WTC11 (cell line): Measurements from ENCODE around the gene RRAGB.

Experiments
- CREB1 ChIP-seq: sonication (generic); formaldehyde crosslinking; IDR thresholded peaks from 2 replicates; pipeline ENCODE4 v1.8.0; 2023; ENCODE audit warnings: mild to moderate bottlenecking, missing genetic modification reagents
- FOXJ3 ChIP-seq: sonication (generic); formaldehyde crosslinking; IDR thresholded peaks from 2 replicates; pipeline ENCODE4 v1.9.0; 2021; ENCODE audit warnings: missing genetic modification reagents, mild to moderate bottlenecking, borderline replicate concordance
- MAX ChIP-seq: sonication (generic); formaldehyde crosslinking; IDR thresholded peaks from 2 replicates; pipeline ENCODE4 v1.8.0; 2022; ENCODE audit warnings: mild to moderate bottlenecking, missing genetic modification reagents
- TF ChIP-seq, protein P1 (sequence below): fragments of 200-600 bp; IDR thresholded peaks from 2 replicates; pipeline ENCODE4 v1.8.0; 2022; ENCODE audit warnings: antibody characterized with exemption

GRCh38 chrX:55695227-55696018, 22.1 kb upstream of the RRAGB start:
- TF ChIP-seq, protein P1, sequence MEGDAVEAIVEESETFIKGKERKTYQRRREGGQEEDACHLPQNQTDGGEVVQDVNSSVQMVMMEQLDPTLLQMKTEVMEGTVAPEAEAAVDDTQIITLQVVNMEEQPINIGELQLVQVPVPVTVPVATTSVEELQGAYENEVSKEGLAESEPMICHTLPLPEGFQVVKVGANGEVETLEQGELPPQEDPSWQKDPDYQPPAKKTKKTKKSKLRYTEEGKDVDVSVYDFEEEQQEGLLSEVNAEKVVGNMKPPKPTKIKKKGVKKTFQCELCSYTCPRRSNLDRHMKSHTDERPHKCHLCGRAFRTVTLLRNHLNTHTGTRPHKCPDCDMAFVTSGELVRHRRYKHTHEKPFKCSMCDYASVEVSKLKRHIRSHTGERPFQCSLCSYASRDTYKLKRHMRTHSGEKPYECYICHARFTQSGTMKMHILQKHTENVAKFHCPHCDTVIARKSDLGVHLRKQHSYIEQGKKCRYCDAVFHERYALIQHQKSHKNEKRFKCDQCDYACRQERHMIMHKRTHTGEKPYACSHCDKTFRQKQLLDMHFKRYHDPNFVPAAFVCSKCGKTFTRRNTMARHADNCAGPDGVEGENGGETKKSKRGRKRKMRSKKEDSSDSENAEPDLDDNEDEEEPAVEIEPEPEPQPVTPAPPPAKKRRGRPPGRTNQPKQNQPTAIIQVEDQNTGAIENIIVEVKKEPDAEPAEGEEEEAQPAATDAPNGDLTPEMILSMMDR = no peak
- TF ChIP-seq CREB1 (CRISPR knock-in tag) = no peak
- TF ChIP-seq MAX (CRISPR knock-in tag) = no peak
- TF ChIP-seq FOXJ3 (CRISPR knock-in tag) = no peak
